HEK293T (cell line): ENCODE results near the gene MSRB3.

Experiments used
- BHLHE40 ChIP-seq: fragments of 450-650 bp; IDR thresholded peaks from 2 replicates; pipeline ENCODE4 v1.6.1; 2016; ENCODE audit warnings: mild to moderate bottlenecking, moderate library complexity, borderline replicate concordance
- FOXK2 ChIP-seq: fragments of 450-650 bp; IDR thresholded peaks from 2 replicates; pipeline ENCODE4 v1.6.1; 2016; ENCODE audit warnings: mild to moderate bottlenecking

- TF ChIP-seq FOXK2, result no peak
- TF ChIP-seq BHLHE40, result no peak
These were observed 186.4 kb downstream of the MSRB3 start for GRCh38 chr12:65464930-65465329.
